ENCODE measurements around the gene ORC3.

GRCh38 chr6:87692086-87692485, 102.2 kb downstream of the ORC3 start:
- no peak for TF ChIP-seq MAX (IDR thresholded peaks at IDR 0.05)
- TF ChIP-seq ZBTB7A (IDR thresholded peaks at IDR 0.05; ENCODE audit: low read depth) = no peak
- no peak for TF ChIP-seq TEAD4 (IDR thresholded peaks at IDR 0.05)
- TF ChIP-seq EGR1 (IDR thresholded peaks at IDR 0.05) = no peak
- no peak for TF ChIP-seq YY1 (IDR thresholded peaks at IDR 0.05; ENCODE audit: low read depth)
